ENCODE measurements around the gene PARD3B.

DNA sequence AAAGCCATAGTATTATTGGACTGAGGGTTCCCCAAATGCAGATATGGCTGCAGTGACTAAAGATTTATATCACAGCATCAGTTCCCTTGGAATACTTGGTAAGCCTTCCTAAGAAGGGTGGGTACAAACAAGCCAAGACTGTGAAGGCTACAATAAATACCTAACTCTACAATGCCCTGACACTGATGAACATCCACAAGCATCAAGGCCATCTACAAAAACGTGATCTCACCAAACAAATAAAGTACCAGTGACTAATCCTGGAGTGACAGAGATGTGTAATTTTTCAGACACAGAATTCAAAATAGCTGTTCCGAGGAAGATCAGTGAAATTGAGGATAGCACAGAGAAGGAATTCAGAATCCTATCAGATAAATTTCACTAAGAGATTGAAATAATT, 254.5 kb downstream of the PARD3B start:
- TF ChIP-seq POLR2A (IDR thresholded peaks at IDR 0.05), result no peak
- TF ChIP-seq, protein P1, sequence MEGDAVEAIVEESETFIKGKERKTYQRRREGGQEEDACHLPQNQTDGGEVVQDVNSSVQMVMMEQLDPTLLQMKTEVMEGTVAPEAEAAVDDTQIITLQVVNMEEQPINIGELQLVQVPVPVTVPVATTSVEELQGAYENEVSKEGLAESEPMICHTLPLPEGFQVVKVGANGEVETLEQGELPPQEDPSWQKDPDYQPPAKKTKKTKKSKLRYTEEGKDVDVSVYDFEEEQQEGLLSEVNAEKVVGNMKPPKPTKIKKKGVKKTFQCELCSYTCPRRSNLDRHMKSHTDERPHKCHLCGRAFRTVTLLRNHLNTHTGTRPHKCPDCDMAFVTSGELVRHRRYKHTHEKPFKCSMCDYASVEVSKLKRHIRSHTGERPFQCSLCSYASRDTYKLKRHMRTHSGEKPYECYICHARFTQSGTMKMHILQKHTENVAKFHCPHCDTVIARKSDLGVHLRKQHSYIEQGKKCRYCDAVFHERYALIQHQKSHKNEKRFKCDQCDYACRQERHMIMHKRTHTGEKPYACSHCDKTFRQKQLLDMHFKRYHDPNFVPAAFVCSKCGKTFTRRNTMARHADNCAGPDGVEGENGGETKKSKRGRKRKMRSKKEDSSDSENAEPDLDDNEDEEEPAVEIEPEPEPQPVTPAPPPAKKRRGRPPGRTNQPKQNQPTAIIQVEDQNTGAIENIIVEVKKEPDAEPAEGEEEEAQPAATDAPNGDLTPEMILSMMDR (IDR thresholded peaks at IDR 0.05), result no peak
